ENCODE data around the gene GARNL3. TPM values are rescaled to one million over a fixed set of nuclear protein-coding genes. Genes with fewer than 3 reads are reported as not detected.
A peak's percentile ranks its signal among the peaks of the same experiment; 100 is the strongest.

GARNL3 gene
- total RNA-seq, 1 experiment from 2014 or later: 1.2 TPM

- Histone ChIP-seq H3K9me2 (replicated peaks; ENCODE audit: insufficient read depth, low read length) (no peaks in the 10 kb centered on the region), H4K20me1 (ENCODE audit: insufficient read depth, low read depth, low read length) (no peaks in the 10 kb centered on the region), H3K27ac (ENCODE audit: low read length) (no peak overlapping the region), H3K4me1 (ENCODE audit: low read length) (no peaks in the 10 kb centered on the region), H3K27me3 (ENCODE audit: low read length) (no peaks in the 10 kb centered on the region), H3K4me3 (ENCODE audit: low read length) (no peak overlapping the region), H3K79me2 (ENCODE audit: low read length) (no peaks in the 10 kb centered on the region), H3K9me3 (ENCODE audit: low read length) (no peaks in the 10 kb centered on the region), H3K4me2 (ENCODE audit: low read depth, low read length, poor library complexity, severe bottlenecking) (no peak overlapping the region), H3K36me3 (ENCODE audit: insufficient read depth, low read length) (no peaks in the 10 kb centered on the region), H2AFZ (ENCODE audit: low read length) (no peak overlapping the region), H3K9ac (ENCODE audit: low read length) (no peak overlapping the region)
- no peak for DNase-seq
These were observed 71.5 kb downstream of the GARNL3 start for GRCh38 chr9:127336086-127336485.

GRCh38 chr9:127336506-127337352 is 72.2 kb downstream of the GARNL3 start:
- Histone ChIP-seq H3K4me2 (ENCODE audit: low read depth, low read length, poor library complexity, severe bottlenecking) (no peak overlapping the region), H3K27me3 (ENCODE audit: low read length) (no peaks in the 10 kb centered on the region), H3K36me3 (ENCODE audit: insufficient read depth, low read length) (no peaks in the 10 kb centered on the region), H4K20me1 (ENCODE audit: insufficient read depth, low read depth, low read length) (no peaks in the 10 kb centered on the region), H3K79me2 (ENCODE audit: low read length) (no peaks in the 10 kb centered on the region), H3K9me3 (ENCODE audit: low read length) (no peaks in the 10 kb centered on the region), H3K4me1 (ENCODE audit: low read length) (no peaks in the 10 kb centered on the region), H3K27ac (ENCODE audit: low read length) (no peak overlapping the region), H3K9ac (ENCODE audit: low read length) (no peak overlapping the region), H3K4me3 (ENCODE audit: low read length) (no peak overlapping the region), H3K9me2 (replicated peaks; ENCODE audit: insufficient read depth, low read length) (no peaks in the 10 kb centered on the region), H2AFZ (ENCODE audit: low read length) (no peak overlapping the region)
- DNase-seq: no peak

GRCh38 chr9:127340721-127341120 is 76.1 kb downstream of the GARNL3 start:
- no peaks in the 10 kb centered on the region for H3K9me3 ChIP-seq (ENCODE audit: low read length)
- H4K20me1 ChIP-seq (ENCODE audit: insufficient read depth, low read depth, low read length): no peaks in the 10 kb centered on the region
- no peaks in the 10 kb centered on the region for H3K27me3 ChIP-seq (ENCODE audit: low read length)
- no peak overlapping the region for H3K4me2 ChIP-seq (ENCODE audit: low read depth, low read length, poor library complexity, severe bottlenecking)
- H3K4me3 ChIP-seq (ENCODE audit: low read length): no peak overlapping the region
- no peaks in the 10 kb centered on the region for H3K4me1 ChIP-seq (ENCODE audit: low read length)
- H2AFZ ChIP-seq (ENCODE audit: low read length): no peak overlapping the region
- H3K9ac ChIP-seq (ENCODE audit: low read length): no peak overlapping the region
- H3K79me2 ChIP-seq (ENCODE audit: low read length): no peaks in the 10 kb centered on the region
- no peaks in the 10 kb centered on the region for H3K9me2 ChIP-seq (replicated peaks; ENCODE audit: insufficient read depth, low read length)
- no peaks in the 10 kb centered on the region for H3K36me3 ChIP-seq (ENCODE audit: insufficient read depth, low read length)
- no peak overlapping the region for H3K27ac ChIP-seq (ENCODE audit: low read length)
- peak; percentile 4 for DNase-seq

- Histone ChIP-seq H3K9ac (ENCODE audit: low read length) (no peak overlapping the region), H3K36me3 (ENCODE audit: insufficient read depth, low read length) (no peaks in the 10 kb centered on the region), H2AFZ (ENCODE audit: low read length) (no peak overlapping the region), H3K27me3 (ENCODE audit: low read length) (no peaks in the 10 kb centered on the region), H3K9me2 (replicated peaks; ENCODE audit: insufficient read depth, low read length) (no peaks in the 10 kb centered on the region), H3K4me1 (ENCODE audit: low read length) (no peaks in the 10 kb centered on the region), H3K4me3 (ENCODE audit: low read length) (no peak overlapping the region), H3K79me2 (ENCODE audit: low read length) (no peaks in the 10 kb centered on the region), H3K27ac (ENCODE audit: low read length) (no peak overlapping the region), H3K4me2 (ENCODE audit: low read depth, low read length, poor library complexity, severe bottlenecking) (no peak overlapping the region), H4K20me1 (ENCODE audit: insufficient read depth, low read depth, low read length) (no peaks in the 10 kb centered on the region), H3K9me3 (ENCODE audit: low read length) (no peaks in the 10 kb centered on the region)
- peak; percentile 39 for DNase-seq
These were observed 76.6 kb downstream of the GARNL3 start for GRCh38 chr9:127341152-127341551.

GRCh38 chr9:127344368-127345000 is 79.9 kb downstream of the GARNL3 start:
- H3K9me3 ChIP-seq (ENCODE audit: low read length): no peaks in the 10 kb centered on the region
- H3K9ac ChIP-seq (ENCODE audit: low read length): no peak overlapping the region
- H3K4me1 ChIP-seq (ENCODE audit: low read length): no peaks in the 10 kb centered on the region
- no peaks in the 10 kb centered on the region for H3K36me3 ChIP-seq (ENCODE audit: insufficient read depth, low read length)
- no peak overlapping the region for H3K4me3 ChIP-seq (ENCODE audit: low read length)
- H3K27me3 ChIP-seq (ENCODE audit: low read length): no peaks in the 10 kb centered on the region
- no peaks in the 10 kb centered on the region for H4K20me1 ChIP-seq (ENCODE audit: insufficient read depth, low read depth, low read length)
- DNase-seq: peak; percentile 14
- H2AFZ ChIP-seq (ENCODE audit: low read length): no peak overlapping the region
- no peak overlapping the region for H3K4me2 ChIP-seq (ENCODE audit: low read depth, low read length, poor library complexity, severe bottlenecking)
- no peaks in the 10 kb centered on the region for H3K79me2 ChIP-seq (ENCODE audit: low read length)
- H3K27ac ChIP-seq (ENCODE audit: low read length): no peak overlapping the region
- no peaks in the 10 kb centered on the region for H3K9me2 ChIP-seq (replicated peaks; ENCODE audit: insufficient read depth, low read length)

- Histone ChIP-seq H3K36me3 (ENCODE audit: insufficient read depth, low read length) (no peaks in the 10 kb centered on the region), H3K9me3 (ENCODE audit: low read length) (no peaks in the 10 kb centered on the region), H4K20me1 (ENCODE audit: insufficient read depth, low read depth, low read length) (no peaks in the 10 kb centered on the region), H3K4me1 (ENCODE audit: low read length) (no peaks in the 10 kb centered on the region), H3K4me3 (ENCODE audit: low read length) (no peak overlapping the region), H3K27ac (ENCODE audit: low read length) (no peak overlapping the region), H2AFZ (ENCODE audit: low read length) (no peak overlapping the region), H3K4me2 (ENCODE audit: low read depth, low read length, poor library complexity, severe bottlenecking) (no peak overlapping the region), H3K9me2 (replicated peaks; ENCODE audit: insufficient read depth, low read length) (no peaks in the 10 kb centered on the region), H3K9ac (ENCODE audit: low read length) (no peak overlapping the region), H3K27me3 (ENCODE audit: low read length) (no peaks in the 10 kb centered on the region), H3K79me2 (ENCODE audit: low read length) (no peaks in the 10 kb centered on the region)
- DNase-seq: no peak
These were observed 81.0 kb downstream of the GARNL3 start for GRCh38 chr9:127345566-127345965.

- no peak overlapping the region for H3K27ac ChIP-seq (ENCODE audit: low read length)
- H3K4me1 ChIP-seq (ENCODE audit: low read length): no peaks in the 10 kb centered on the region
- no peak overlapping the region for H3K4me3 ChIP-seq (ENCODE audit: low read length)
- no peaks in the 10 kb centered on the region for H3K27me3 ChIP-seq (ENCODE audit: low read length)
- no peak overlapping the region for H3K9ac ChIP-seq (ENCODE audit: low read length)
- no peak overlapping the region for H2AFZ ChIP-seq (ENCODE audit: low read length)
- no peaks in the 10 kb centered on the region for H3K9me3 ChIP-seq (ENCODE audit: low read length)
- H3K9me2 ChIP-seq (replicated peaks; ENCODE audit: insufficient read depth, low read length): no peaks in the 10 kb centered on the region
- H3K4me2 ChIP-seq (ENCODE audit: low read depth, low read length, poor library complexity, severe bottlenecking): no peak overlapping the region
- H3K79me2 ChIP-seq (ENCODE audit: low read length): no peaks in the 10 kb centered on the region
- H3K36me3 ChIP-seq (ENCODE audit: insufficient read depth, low read length): no peaks in the 10 kb centered on the region
- peak; percentile 50 for DNase-seq
- H4K20me1 ChIP-seq (ENCODE audit: insufficient read depth, low read depth, low read length): no peaks in the 10 kb centered on the region
These were observed 82.0 kb downstream of the GARNL3 start for GRCh38 chr9:127346584-127346983.

- Histone ChIP-seq H3K27me3 (ENCODE audit: low read length) (no peaks in the 10 kb centered on the region), H3K36me3 (ENCODE audit: insufficient read depth, low read length) (no peaks in the 10 kb centered on the region), H3K4me3 (ENCODE audit: low read length) (no peak overlapping the region), H3K4me2 (ENCODE audit: low read depth, low read length, poor library complexity, severe bottlenecking) (no peak overlapping the region), H4K20me1 (ENCODE audit: insufficient read depth, low read depth, low read length) (no peaks in the 10 kb centered on the region), H3K27ac (ENCODE audit: low read length) (no peak overlapping the region), H3K79me2 (ENCODE audit: low read length) (no peaks in the 10 kb centered on the region), H3K9ac (ENCODE audit: low read length) (no peak overlapping the region), H2AFZ (ENCODE audit: low read length) (no peak overlapping the region), H3K4me1 (ENCODE audit: low read length) (no peaks in the 10 kb centered on the region), H3K9me3 (ENCODE audit: low read length) (no peaks in the 10 kb centered on the region), H3K9me2 (replicated peaks; ENCODE audit: insufficient read depth, low read length) (no peaks in the 10 kb centered on the region)
- peak; percentile 54 for DNase-seq
These were observed 83.5 kb downstream of the GARNL3 start for GRCh38 chr9:127347831-127348776.
